Loucy (cell line): ENCODE data around the gene TAS1R3.
A peak's percentile ranks its signal among the peaks of the same experiment; 100 is the strongest.

Experiments used
- H2AFZ ChIP-seq: fragments of 200-600 bp; sonication (generic); 2 replicates; pipeline ENCODE4 v1.6.0; 2016; ENCODE audit warnings: antibody characterized with exemption, mild to moderate bottlenecking, low read length, moderate library complexity
- H3F3A ChIP-seq: fragments of 200-600 bp; 2 replicates; pipeline ENCODE4 v1.6.0; 2016; ENCODE audit warnings: antibody characterized with exemption, low read depth, mild to moderate bottlenecking
- H3K27me3 ChIP-seq: fragments of 200-600 bp; sonication (generic); 2 replicates; pipeline ENCODE4 v1.6.1; 2014; ENCODE audit warnings: low read length, mild to moderate bottlenecking; ENCODE audit not compliant: insufficient read depth, poor library complexity, severe bottlenecking
- H3K36me3 ChIP-seq: fragments of 200-600 bp; sonication (generic); 2 replicates; pipeline ENCODE4 v1.6.1; 2016; ENCODE audit warnings: low read length; ENCODE audit not compliant: insufficient read depth
- H3K4me1 ChIP-seq: fragments of 200-600 bp; sonication (generic); 2 replicates; pipeline ENCODE4 v1.5.1; 2014; ENCODE audit warnings: low read length, mild to moderate bottlenecking; ENCODE audit not compliant: insufficient read depth, poor library complexity, severe bottlenecking
- H3K4me2 ChIP-seq: fragments of 200-600 bp; sonication (generic); 2 replicates; pipeline ENCODE4 v1.6.0; 2014; ENCODE audit warnings: antibody characterized with exemption, low read length, low read depth, mild to moderate bottlenecking; ENCODE audit not compliant: poor library complexity, severe bottlenecking
- H3K4me3 ChIP-seq: fragments of 200-600 bp; sonication (generic); 2 replicates; pipeline ENCODE4 v1.5.1; 2014; ENCODE audit warnings: low read length, mild to moderate bottlenecking, mixed read lengths; ENCODE audit not compliant: poor library complexity, severe bottlenecking
- H3K79me2 ChIP-seq: fragments of 200-600 bp; sonication (generic); 2 replicates; pipeline ENCODE4 v1.6.1; 2014; ENCODE audit warnings: low read length; ENCODE audit not compliant: insufficient read depth
- H3K9ac ChIP-seq: fragments of 200-600 bp; sonication (generic); 2 replicates; pipeline ENCODE4 v1.6.0; 2014; ENCODE audit warnings: mild to moderate bottlenecking, low read depth, low read length, moderate library complexity; ENCODE audit not compliant: poor library complexity, severe bottlenecking
- H3K9me2 ChIP-seq: fragments of 200-600 bp; sonication (generic); replicated peaks from 2 replicates; pipeline ENCODE4 v1.6.1; 2016; ENCODE audit warnings: low read depth, low read length, mixed read lengths
- H3K9me3 ChIP-seq: fragments of 200-600 bp; sonication (generic); 2 replicates; pipeline ENCODE4 v1.6.1; 2014; ENCODE audit warnings: mild to moderate bottlenecking, antibody characterized with exemption, low read length, low read depth; ENCODE audit not compliant: insufficient read depth
- H4K20me1 ChIP-seq: fragments of 200-600 bp; sonication (generic); 2 replicates; pipeline ENCODE4 v1.6.0; 2014; ENCODE audit warnings: antibody characterized with exemption, low read length, mild to moderate bottlenecking; ENCODE audit not compliant: insufficient read depth, poor library complexity, severe bottlenecking
- EZH2phosphoT487 ChIP-seq: fragments of 200-600 bp; IDR thresholded peaks from 2 replicates; pipeline ENCODE4 v1.6.1; 2018; ENCODE audit warnings: antibody characterized with exemption, mild to moderate bottlenecking, moderate library complexity, borderline replicate concordance
- TF ChIP-seq, protein P1 (sequence below): fragments of 200-600 bp; sonication (generic); conservative IDR thresholded peaks from 2 replicates; pipeline ENCODE4 v1.5.1; 2014; ENCODE audit warnings: mild to moderate bottlenecking, antibody characterized with exemption, low read length

The TAS1R3 gene

GRCh38 chr1:1319646-1319941 lies 11.5 kb upstream of the TAS1R3 start:
- H3K79me2 ChIP-seq = peaks cover 58% of the 10 kb centered on the region
- no peak overlapping the region for H2AFZ ChIP-seq
- no peaks in the 10 kb centered on the region for H3K9me2 ChIP-seq
- peaks cover 7% of the 10 kb centered on the region; the same call in 1 of the 2 replicates for H3K36me3 ChIP-seq
- H3K4me1 ChIP-seq = peaks cover 21% of the 10 kb centered on the region
- peaks cover 48% of the 10 kb centered on the region for H4K20me1 ChIP-seq
- no peak overlapping the region for H3K4me3 ChIP-seq
- H3K9ac ChIP-seq = no peak overlapping the region
- H3K4me2 ChIP-seq = no peak overlapping the region
- TF ChIP-seq EZH2phosphoT487 = no peak
- TF ChIP-seq, protein P1, sequence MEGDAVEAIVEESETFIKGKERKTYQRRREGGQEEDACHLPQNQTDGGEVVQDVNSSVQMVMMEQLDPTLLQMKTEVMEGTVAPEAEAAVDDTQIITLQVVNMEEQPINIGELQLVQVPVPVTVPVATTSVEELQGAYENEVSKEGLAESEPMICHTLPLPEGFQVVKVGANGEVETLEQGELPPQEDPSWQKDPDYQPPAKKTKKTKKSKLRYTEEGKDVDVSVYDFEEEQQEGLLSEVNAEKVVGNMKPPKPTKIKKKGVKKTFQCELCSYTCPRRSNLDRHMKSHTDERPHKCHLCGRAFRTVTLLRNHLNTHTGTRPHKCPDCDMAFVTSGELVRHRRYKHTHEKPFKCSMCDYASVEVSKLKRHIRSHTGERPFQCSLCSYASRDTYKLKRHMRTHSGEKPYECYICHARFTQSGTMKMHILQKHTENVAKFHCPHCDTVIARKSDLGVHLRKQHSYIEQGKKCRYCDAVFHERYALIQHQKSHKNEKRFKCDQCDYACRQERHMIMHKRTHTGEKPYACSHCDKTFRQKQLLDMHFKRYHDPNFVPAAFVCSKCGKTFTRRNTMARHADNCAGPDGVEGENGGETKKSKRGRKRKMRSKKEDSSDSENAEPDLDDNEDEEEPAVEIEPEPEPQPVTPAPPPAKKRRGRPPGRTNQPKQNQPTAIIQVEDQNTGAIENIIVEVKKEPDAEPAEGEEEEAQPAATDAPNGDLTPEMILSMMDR = no peak
- H3F3A ChIP-seq = no peaks in the 10 kb centered on the region
- H3K27me3 ChIP-seq = no peaks in the 10 kb centered on the region
- no peaks in the 10 kb centered on the region for H3K9me3 ChIP-seq

GRCh38 chr1:1320666-1321448 lies 10.2 kb upstream of the TAS1R3 start:
- H3K9me3 ChIP-seq = no peaks in the 10 kb centered on the region
- no peak overlapping the region for H2AFZ ChIP-seq
- no peaks in the 10 kb centered on the region for H3K9me2 ChIP-seq
- no peaks in the 10 kb centered on the region for H3K27me3 ChIP-seq
- TF ChIP-seq EZH2phosphoT487 = no peak
- TF ChIP-seq, protein P1 = no peak
- no peaks in the 10 kb centered on the region; the same call in 1 of the 2 replicates for H3K36me3 ChIP-seq
- H3K4me1 ChIP-seq = peaks cover 31% of the 10 kb centered on the region
- peak overlapping the region; percentile 12 for H3K9ac ChIP-seq
- H3K79me2 ChIP-seq = peaks cover 65% of the 10 kb centered on the region
- no peaks in the 10 kb centered on the region for H3F3A ChIP-seq
- peak overlapping the region; percentile 37 for H3K4me2 ChIP-seq
- no peak overlapping the region for H3K4me3 ChIP-seq
- H4K20me1 ChIP-seq = peaks cover 56% of the 10 kb centered on the region

GRCh38 chr1:1321477-1321876 lies 9.6 kb upstream of the TAS1R3 start:
- Histone ChIP-seq H3K9me2 (no peaks in the 10 kb centered on the region), H3K9me3 (no peaks in the 10 kb centered on the region), H3K27me3 (no peaks in the 10 kb centered on the region), H3K4me2 (peak overlapping the region; percentile 37), H3K9ac (peak overlapping the region; percentile 12), H3K4me1 (peaks cover 37% of the 10 kb centered on the region), H3K4me3 (peak overlapping the region; percentile 20), H4K20me1 (peaks cover 62% of the 10 kb centered on the region), H3K36me3 (no peaks in the 10 kb centered on the region; the same call in 1 of the 2 replicates), H2AFZ (no peak overlapping the region), H3K79me2 (peaks cover 71% of the 10 kb centered on the region), H3F3A (no peaks in the 10 kb centered on the region)
- TF ChIP-seq EZH2phosphoT487 = no peak

DNA sequence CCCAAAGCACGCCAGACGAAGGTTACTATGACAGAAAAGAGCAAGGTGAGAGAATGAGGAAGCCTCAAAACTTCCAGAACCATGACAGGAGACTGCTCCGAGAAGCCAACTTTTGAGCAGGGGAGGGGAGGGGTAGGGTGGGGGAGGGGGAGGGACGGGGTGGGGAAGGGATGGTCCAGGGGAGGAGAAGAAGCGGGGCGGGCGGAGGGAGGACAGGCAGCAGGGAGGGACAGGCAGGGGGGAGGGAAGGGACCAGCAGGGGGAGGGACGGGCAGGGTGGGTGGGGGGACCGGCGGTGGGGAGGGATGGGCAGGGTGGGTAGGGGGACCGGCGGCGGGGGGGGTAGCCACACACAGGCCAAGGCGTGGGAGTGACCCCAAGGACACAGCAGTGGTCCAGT lies 8.7 kb upstream of the TAS1R3 start:
- Histone ChIP-seq H2AFZ (no peak overlapping the region), H3K27me3 (no peaks in the 10 kb centered on the region), H3K9ac (no peak overlapping the region), H3K4me1 (peaks cover 38% of the 10 kb centered on the region), H4K20me1 (peaks cover 65% of the 10 kb centered on the region), H3K79me2 (peaks cover 73% of the 10 kb centered on the region), H3F3A (no peaks in the 10 kb centered on the region), H3K4me2 (peak overlapping the region; percentile 85), H3K9me2 (no peaks in the 10 kb centered on the region), H3K36me3 (no peaks in the 10 kb centered on the region; the same call in 1 of the 2 replicates), H3K4me3 (peak overlapping the region; percentile 67), H3K9me3 (no peaks in the 10 kb centered on the region)
- TF ChIP-seq EZH2phosphoT487 = no peak
- TF ChIP-seq, protein P1 = no peak
